ENCODE results near the gene VDAC1. TPM values are rescaled to one million over a fixed set of nuclear protein-coding genes. Genes with fewer than 3 reads are reported as not detected.

The VDAC1 gene
- total and polyA plus RNA-seq, 2 donors (not counting 1 experiment from before 2014, with no cell fraction given) = 202 to 281 TPM

- no peak for TF ChIP-seq CTCF (conservative IDR thresholded peaks at IDR 0.05 in 1 of 2, IDR thresholded peaks at IDR 0.05 in 1 of 2; ENCODE audit: low read depth in 1 of 2, low read length in 2 of 2)
- no peak for DNase-seq (ENCODE audit: low read depth in 2 of 2)
- no peak overlapping the region for H3K4me2 ChIP-seq (ENCODE audit: extremely low read depth, insufficient read depth, low read length)
- no peaks in the 10 kb centered on the region for H3K36me3 ChIP-seq (ENCODE audit: control insufficient read depth, insufficient read depth, low read length)
- peaks cover 30% of the 10 kb centered on the region for H3K27me3 ChIP-seq (ENCODE audit: control insufficient read depth, insufficient read depth, low read length)
- no peaks in the 10 kb centered on the region for H4K20me1 ChIP-seq (ENCODE audit: control insufficient read depth, extremely low read depth, insufficient read depth, low read length)
- no peak overlapping the region for H3K4me3 ChIP-seq (replicated peaks in 1 of 4; ENCODE audit: control extremely low read depth in 1 of 4, insufficient read depth in 1 of 4, low read depth in 3 of 4, low read length in 4 of 4)
- H2AFZ ChIP-seq (ENCODE audit: low read length) = no peak overlapping the region
- H3K4me1 ChIP-seq (ENCODE audit: control insufficient read depth, extremely low read depth, insufficient read depth, low read length) = no peaks in the 10 kb centered on the region
- no peaks in the 10 kb centered on the region for H3K79me2 ChIP-seq (ENCODE audit: control insufficient read depth, insufficient read depth, low read length)
- H3K9me3 ChIP-seq (ENCODE audit: control insufficient read depth, insufficient read depth, low read depth, low read length) = no peaks in the 10 kb centered on the region
- no peak overlapping the region for H3K9ac ChIP-seq (ENCODE audit: insufficient read depth, low read length)
- no peak overlapping the region for H3K27ac ChIP-seq (ENCODE audit: insufficient read depth, low read length)
These were observed 17.6 kb upstream of the VDAC1 start for GRCh38 chr5:134022333-134022732.

- no peaks in the 10 kb centered on the region for H3K4me1 ChIP-seq (ENCODE audit: control insufficient read depth, extremely low read depth, insufficient read depth, low read length)
- no peak overlapping the region for H2AFZ ChIP-seq (ENCODE audit: low read length)
- H3K4me2 ChIP-seq (ENCODE audit: extremely low read depth, insufficient read depth, low read length) = no peak overlapping the region
- DNase-seq (ENCODE audit: low read depth in 2 of 2) = no peak
- H3K27ac ChIP-seq (ENCODE audit: insufficient read depth, low read length) = no peak overlapping the region
- peaks cover 19% of the 10 kb centered on the region for H3K27me3 ChIP-seq (ENCODE audit: control insufficient read depth, insufficient read depth, low read length)
- no peak for TF ChIP-seq EZH2 (IDR thresholded peaks at IDR 0.05; ENCODE audit: low read length, missing control alignments)
- TF ChIP-seq CTCF (conservative IDR thresholded peaks at IDR 0.05 in 1 of 2, IDR thresholded peaks at IDR 0.05 in 1 of 2; ENCODE audit: low read depth in 1 of 2, low read length in 2 of 2) = no peak
- no peaks in the 10 kb centered on the region for H4K20me1 ChIP-seq (ENCODE audit: control insufficient read depth, extremely low read depth, insufficient read depth, low read length)
- no peaks in the 10 kb centered on the region for H3K79me2 ChIP-seq (ENCODE audit: control insufficient read depth, insufficient read depth, low read length)
- no peak overlapping the region for H3K4me3 ChIP-seq (replicated peaks in 1 of 4; ENCODE audit: control extremely low read depth in 1 of 4, insufficient read depth in 1 of 4, low read depth in 3 of 4, low read length in 4 of 4)
- no peak overlapping the region for H3K9ac ChIP-seq (ENCODE audit: insufficient read depth, low read length)
- H3K9me3 ChIP-seq (ENCODE audit: control insufficient read depth, insufficient read depth, low read depth, low read length) = no peaks in the 10 kb centered on the region
- H3K36me3 ChIP-seq (ENCODE audit: control insufficient read depth, insufficient read depth, low read length) = no peaks in the 10 kb centered on the region
These were observed 15.4 kb upstream of the VDAC1 start for GRCh38 chr5:134020188-134020587.

GRCh38 chr5:134019636-134020035 is 14.9 kb upstream of the VDAC1 start:
- Histone ChIP-seq H3K4me3 (replicated peaks in 1 of 4; ENCODE audit: control extremely low read depth in 1 of 4, insufficient read depth in 1 of 4, low read depth in 3 of 4, low read length in 4 of 4) (no peak overlapping the region), H3K9ac (ENCODE audit: insufficient read depth, low read length) (no peak overlapping the region), H3K4me1 (ENCODE audit: control insufficient read depth, extremely low read depth, insufficient read depth, low read length) (no peaks in the 10 kb centered on the region), H3K27ac (ENCODE audit: insufficient read depth, low read length) (no peak overlapping the region), H3K27me3 (ENCODE audit: control insufficient read depth, insufficient read depth, low read length) (peaks cover 14% of the 10 kb centered on the region), H4K20me1 (ENCODE audit: control insufficient read depth, extremely low read depth, insufficient read depth, low read length) (no peaks in the 10 kb centered on the region), H3K4me2 (ENCODE audit: extremely low read depth, insufficient read depth, low read length) (no peak overlapping the region), H3K79me2 (ENCODE audit: control insufficient read depth, insufficient read depth, low read length) (no peaks in the 10 kb centered on the region), H3K9me3 (ENCODE audit: control insufficient read depth, insufficient read depth, low read depth, low read length) (no peaks in the 10 kb centered on the region), H3K36me3 (ENCODE audit: control insufficient read depth, insufficient read depth, low read length) (no peaks in the 10 kb centered on the region), H2AFZ (ENCODE audit: low read length) (no peak overlapping the region)
- no peak for DNase-seq (ENCODE audit: low read depth in 2 of 2)
- no peak for TF ChIP-seq CTCF (conservative IDR thresholded peaks at IDR 0.05 in 1 of 2, IDR thresholded peaks at IDR 0.05 in 1 of 2; ENCODE audit: low read depth in 1 of 2, low read length in 2 of 2)
- no peak for TF ChIP-seq EZH2 (IDR thresholded peaks at IDR 0.05; ENCODE audit: low read length, missing control alignments)

Data from fibroblast of lung (primary cell).